ENCODE data around the gene S100A5.

S100A5 gene

GRCh38 chr1:153547560-153548551, 7.1 kb upstream of the S100A5 start:
- no peak for DNase-seq (ENCODE audit: low spot score)

- peak; percentile 52 for DNase-seq (ENCODE audit: low spot score)
These were observed 6.2 kb upstream of the S100A5 start for GRCh38 chr1:153546796-153547559.

- no peak for DNase-seq (ENCODE audit: low spot score)
These were observed 5.6 kb upstream of the S100A5 start for GRCh38 chr1:153546371-153546770.

- peak; percentile 92 for DNase-seq (ENCODE audit: low spot score)
These were observed 4.6 kb upstream of the S100A5 start, which contains the start of gene S100A4 for GRCh38 chr1:153545067-153546055. TSS of gene S100A4 (minus strand) at chr1:153545806. CDS start at chr1:153544794, 1,012 bp downstream.

- DNase-seq (ENCODE audit: low spot score) = no peak
These were observed 3.8 kb upstream of the S100A5 start for GRCh38 chr1:153544453-153545066.

GRCh38 chr1:153543736-153544135, 3.0 kb upstream of the S100A5 start:
- no peak for DNase-seq (ENCODE audit: low spot score)

GRCh38 chr1:153542956-153543711, 2.4 kb upstream of the S100A5 start:
- DNase-seq (ENCODE audit: low spot score) = no peak

- DNase-seq (ENCODE audit: low spot score) = no peak
These were observed 1.2 kb upstream of the S100A5 start for GRCh38 chr1:153541641-153542590.

- no peak for DNase-seq (ENCODE audit: low spot score)
These were observed 1.2 kb downstream of the S100A5 start for GRCh38 chr1:153539395-153540093.

- DNase-seq (ENCODE audit: low spot score) = peak; percentile 45
These were observed 2.4 kb downstream of the S100A5 start for GRCh38 chr1:153538315-153538821.

GRCh38 chr1:153537376-153537730, 3.4 kb downstream of the S100A5 start:
- no peak for DNase-seq (ENCODE audit: low spot score)

GRCh38 chr1:153536671-153537375, 3.9 kb downstream of the S100A5 start:
- no peak for DNase-seq (ENCODE audit: low spot score)

GRCh38 chr1:153536012-153536670, 4.6 kb downstream of the S100A5 start:
- peak; percentile 92 for DNase-seq (ENCODE audit: low spot score)

- peak; percentile 49 for DNase-seq (ENCODE audit: low spot score)
These were observed 5.3 kb downstream of the S100A5 start, which contains the start of gene S100A6 for GRCh38 chr1:153535242-153536011. TSS of gene S100A6 (minus strand) at chr1:153535991. CDS start at chr1:153535339, 652 bp downstream.

GRCh38 chr1:153534925-153535241, 5.9 kb downstream of the S100A5 start:
- no peak for DNase-seq (ENCODE audit: low spot score)

- no peak for DNase-seq (ENCODE audit: low spot score)
These were observed 6.4 kb downstream of the S100A5 start for GRCh38 chr1:153534226-153534924.

Measured in AG08395 (cell line).